ENCODE data around the gene GRIK4. TPM values are rescaled to one million over a fixed set of nuclear protein-coding genes. Genes with fewer than 3 reads are reported as not detected.

GRIK4 gene
- total and polyA plus RNA-seq, 2 of the 4 experiments (the other 2 are of a cell fraction), result 0.18 to 0.38 TPM

- no peak overlapping the region for H2BK20ac ChIP-seq (ENCODE audit: low read depth, low read length)
- no peak overlapping the region for H2BK5ac ChIP-seq (ENCODE audit: low read depth, low read length, poor library complexity, severe bottlenecking)
- peaks cover 3 to 11% of the 10 kb centered on the region in 2 experiments; a peak in 3 of 4 replicates for H3K79me1 ChIP-seq (ENCODE audit: low read depth in 1 of 2, low read length in 2 of 2)
- no peak overlapping the region for H2BK15ac ChIP-seq (ENCODE audit: low read depth, low read length)
- no peak overlapping the region for H3K14ac ChIP-seq (replicated peaks; ENCODE audit: low read depth, low read length)
- H3K18ac ChIP-seq (ENCODE audit: low read depth, low read length), result no peak overlapping the region
- H4K91ac ChIP-seq (ENCODE audit: insufficient read depth, low read depth, low read length), result no peak overlapping the region
- no peak overlapping the region for H4K5ac ChIP-seq (ENCODE audit: low read depth, low read length)
- H3K9me1 ChIP-seq (ENCODE audit: insufficient read depth, low read length), result no peaks in the 10 kb centered on the region
- H3K4me3 ChIP-seq (ENCODE audit: insufficient read depth, low read depth, low read length), result no peak overlapping the region
- no peak overlapping the region for H4K8ac ChIP-seq (ENCODE audit: low read depth in 2 of 2, low read length in 2 of 2)
- peaks cover 42% of the 10 kb centered on the region for H3K36me3 ChIP-seq (ENCODE audit: control insufficient read depth, insufficient read depth, low read length)
- ATAC-seq (ENCODE audit: low read depth) (no peak), DNase-seq (no peak)
- dilution Hi-C loops (cut with HindIII; ENCODE audit: low sequenced_read_pairs, unreplicated experiment), result no loop called here
- H3K27me3 ChIP-seq (ENCODE audit: control insufficient read depth, insufficient read depth, low read length), result no peaks in the 10 kb centered on the region
- no peak overlapping the region for H2AFZ ChIP-seq (replicated peaks; ENCODE audit: low read length, poor library complexity)
- H3K9ac ChIP-seq (ENCODE audit: low read depth, low read length), result no peak overlapping the region
- BruUV-seq (replicated peaks), result no TSS peak
- no CpG with 5 or more reads among the region's 6 CpGs for WGBS, 2 experiments (ENCODE audit: extremely low coverage in 2 of 2, insufficient read length in 1 of 2)
- H3K27ac ChIP-seq (ENCODE audit: insufficient read depth, low read length), result no peak overlapping the region
- no peak overlapping the region for H3K23ac ChIP-seq (ENCODE audit: low read depth, low read length)
- ChIA-PET CTCF (no interaction called here), POLR2A (ENCODE audit: unreplicated experiment) (no interaction called here)
- no peak overlapping the region for H2BK120ac ChIP-seq (ENCODE audit: low read depth, low read length)
- intact Hi-C loops (cut with micrococcal nuclease), result no loop called here
- no peak overlapping the region for H3K4me2 ChIP-seq (ENCODE audit: low read depth, low read length)
- H2AK5ac ChIP-seq (ENCODE audit: low read depth, low read length), result no peak overlapping the region
- H3K4me1 ChIP-seq (ENCODE audit: control insufficient read depth, insufficient read depth, low read length), result peaks cover 4% of the 10 kb centered on the region
- in situ Hi-C loops (cut with MboI; ENCODE audit: low sequenced_read_pairs), result no loop called here
- no peak overlapping the region for H2AK9ac ChIP-seq (replicated peaks; ENCODE audit: low read depth, low read length, poor library complexity)
- TF ChIP-seq ELK1 (IDR thresholded peaks at IDR 0.05; ENCODE audit: borderline replicate concordance, low read depth, low read length) (no peak), SMC3 (IDR thresholded peaks at IDR 0.05; ENCODE audit: low read depth, low read length) (no peak), RFX5 (IDR thresholded peaks at IDR 0.05; ENCODE audit: low read depth, low read length) (no peak), MAFK (IDR thresholded peaks at IDR 0.05; ENCODE audit: low read depth, low read length) (no peak), RAD21 (IDR thresholded peaks at IDR 0.05; ENCODE audit: low read length) (no peak), CHD1 (IDR thresholded peaks at IDR 0.05; ENCODE audit: low read depth, low read length) (no peak), BHLHE40 (IDR thresholded peaks at IDR 0.05; ENCODE audit: low read depth, low read length) (no peak), MAZ (IDR thresholded peaks at IDR 0.05; ENCODE audit: borderline replicate concordance, low read depth, low read length) (no peak), CTCF (conservative IDR thresholded peaks at IDR 0.05; ENCODE audit: low read depth, low read length) (no peak), POLR2A (IDR thresholded peaks at IDR 0.05; ENCODE audit: low read depth, low read length) (no peak), CEBPB (IDR thresholded peaks at IDR 0.05; ENCODE audit: low read depth, low read length) (no peak), RCOR1 (IDR thresholded peaks at IDR 0.05; ENCODE audit: insufficient replicate concordance, low read length) (no peak), FOS (IDR thresholded peaks at IDR 0.05; ENCODE audit: low read depth, low read length) (no peak), NFE2L2 (IDR thresholded peaks at IDR 0.05; ENCODE audit: low read depth, low read length) (no peak), MXI1 (IDR thresholded peaks at IDR 0.05; ENCODE audit: borderline replicate concordance, low read depth, low read length) (no peak)
- TF ChIP-seq, protein P1, sequence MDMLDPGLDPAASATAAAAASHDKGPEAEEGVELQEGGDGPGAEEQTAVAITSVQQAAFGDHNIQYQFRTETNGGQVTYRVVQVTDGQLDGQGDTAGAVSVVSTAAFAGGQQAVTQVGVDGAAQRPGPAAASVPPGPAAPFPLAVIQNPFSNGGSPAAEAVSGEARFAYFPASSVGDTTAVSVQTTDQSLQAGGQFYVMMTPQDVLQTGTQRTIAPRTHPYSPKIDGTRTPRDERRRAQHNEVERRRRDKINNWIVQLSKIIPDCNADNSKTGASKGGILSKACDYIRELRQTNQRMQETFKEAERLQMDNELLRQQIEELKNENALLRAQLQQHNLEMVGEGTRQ (IDR thresholded peaks at IDR 0.05; ENCODE audit: low read depth, low read length), result no peak
- no peaks in the 10 kb centered on the region for H3K9me3 ChIP-seq (ENCODE audit: control insufficient read depth, insufficient read depth, low read length)
- no peaks in the 10 kb centered on the region for H4K20me1 ChIP-seq (ENCODE audit: insufficient read depth, low read length)
- no peak overlapping the region for H3K56ac ChIP-seq (ENCODE audit: extremely low read depth, insufficient read depth, low read length)
- H3K4ac ChIP-seq (ENCODE audit: low read depth, low read length), result no peak overlapping the region
Observed at GRCh38 chr11:120465921-120466534, 45.5 kb upstream of the GRIK4 start.
